Measurements from ENCODE around the gene WDR76.

WDR76 gene

GRCh38 chr15:43912208-43912607 is 85.4 kb downstream of the WDR76 start:
- no peak overlapping the region for H2AFZ ChIP-seq (ENCODE audit: low read depth, low read length)

GRCh38 chr15:43913026-43913780 is 86.4 kb downstream of the WDR76 start:
- Histone ChIP-seq H3K4me1 (ENCODE audit: insufficient read depth, low read length) (no peaks in the 10 kb centered on the region), H3K4me3 (ENCODE audit: low read depth in 1 of 2, low read length in 2 of 2) (no peak overlapping the region), H3K27me3 (ENCODE audit: insufficient read depth, low read length, poor library complexity) (no peaks in the 10 kb centered on the region), H3K79me2 (ENCODE audit: insufficient read depth, low read length) (no peaks in the 10 kb centered on the region), H2AFZ (ENCODE audit: low read depth, low read length) (no peak overlapping the region), H3K27ac (ENCODE audit: low read length) (no peak overlapping the region), H3K4me2 (ENCODE audit: insufficient read depth, low read length) (no peak overlapping the region), H3K9ac (ENCODE audit: low read depth, low read length) (no peak overlapping the region), H4K20me1 (ENCODE audit: insufficient read depth, low read length) (no peaks in the 10 kb centered on the region), H3K36me3 (ENCODE audit: insufficient read depth, low read length) (no peaks in the 10 kb centered on the region), H3K9me3 (ENCODE audit: insufficient read depth, low read length, severe bottlenecking) (no peaks in the 10 kb centered on the region)
- ATAC-seq (ENCODE audit: insufficient read depth, low read depth) (no peak), DNase-seq (no peak)
- TF ChIP-seq, protein P1, sequence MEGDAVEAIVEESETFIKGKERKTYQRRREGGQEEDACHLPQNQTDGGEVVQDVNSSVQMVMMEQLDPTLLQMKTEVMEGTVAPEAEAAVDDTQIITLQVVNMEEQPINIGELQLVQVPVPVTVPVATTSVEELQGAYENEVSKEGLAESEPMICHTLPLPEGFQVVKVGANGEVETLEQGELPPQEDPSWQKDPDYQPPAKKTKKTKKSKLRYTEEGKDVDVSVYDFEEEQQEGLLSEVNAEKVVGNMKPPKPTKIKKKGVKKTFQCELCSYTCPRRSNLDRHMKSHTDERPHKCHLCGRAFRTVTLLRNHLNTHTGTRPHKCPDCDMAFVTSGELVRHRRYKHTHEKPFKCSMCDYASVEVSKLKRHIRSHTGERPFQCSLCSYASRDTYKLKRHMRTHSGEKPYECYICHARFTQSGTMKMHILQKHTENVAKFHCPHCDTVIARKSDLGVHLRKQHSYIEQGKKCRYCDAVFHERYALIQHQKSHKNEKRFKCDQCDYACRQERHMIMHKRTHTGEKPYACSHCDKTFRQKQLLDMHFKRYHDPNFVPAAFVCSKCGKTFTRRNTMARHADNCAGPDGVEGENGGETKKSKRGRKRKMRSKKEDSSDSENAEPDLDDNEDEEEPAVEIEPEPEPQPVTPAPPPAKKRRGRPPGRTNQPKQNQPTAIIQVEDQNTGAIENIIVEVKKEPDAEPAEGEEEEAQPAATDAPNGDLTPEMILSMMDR (IDR thresholded peaks at IDR 0.05; ENCODE audit: borderline replicate concordance, extremely low read depth, low read length, poor library complexity, severe bottlenecking): no peak

More at GRCh38 chr15:43912208-43912607, 85.4 kb downstream of the WDR76 start:
- Histone ChIP-seq H3K9ac (ENCODE audit: low read depth, low read length) (no peak overlapping the region), H3K27ac (ENCODE audit: low read length) (no peak overlapping the region), H3K4me2 (ENCODE audit: insufficient read depth, low read length) (no peak overlapping the region), H3K27me3 (ENCODE audit: insufficient read depth, low read length, poor library complexity) (no peaks in the 10 kb centered on the region), H3K9me3 (ENCODE audit: insufficient read depth, low read length, severe bottlenecking) (no peaks in the 10 kb centered on the region), H3K4me3 (ENCODE audit: low read depth in 1 of 2, low read length in 2 of 2) (no peak overlapping the region), H3K36me3 (ENCODE audit: insufficient read depth, low read length) (no peaks in the 10 kb centered on the region), H3K4me1 (ENCODE audit: insufficient read depth, low read length) (no peaks in the 10 kb centered on the region), H3K79me2 (ENCODE audit: insufficient read depth, low read length) (no peaks in the 10 kb centered on the region), H4K20me1 (ENCODE audit: insufficient read depth, low read length) (no peaks in the 10 kb centered on the region)
- TF ChIP-seq, protein P1 (IDR thresholded peaks at IDR 0.05; ENCODE audit: borderline replicate concordance, extremely low read depth, low read length, poor library complexity, severe bottlenecking): no peak
- TF ChIP-seq EZH2 (IDR thresholded peaks at IDR 0.05; ENCODE audit: borderline replicate concordance, low read depth, low read length, severe bottlenecking): no peak
- ATAC-seq (ENCODE audit: insufficient read depth, low read depth) (no peak), DNase-seq (no peak)

DNA sequence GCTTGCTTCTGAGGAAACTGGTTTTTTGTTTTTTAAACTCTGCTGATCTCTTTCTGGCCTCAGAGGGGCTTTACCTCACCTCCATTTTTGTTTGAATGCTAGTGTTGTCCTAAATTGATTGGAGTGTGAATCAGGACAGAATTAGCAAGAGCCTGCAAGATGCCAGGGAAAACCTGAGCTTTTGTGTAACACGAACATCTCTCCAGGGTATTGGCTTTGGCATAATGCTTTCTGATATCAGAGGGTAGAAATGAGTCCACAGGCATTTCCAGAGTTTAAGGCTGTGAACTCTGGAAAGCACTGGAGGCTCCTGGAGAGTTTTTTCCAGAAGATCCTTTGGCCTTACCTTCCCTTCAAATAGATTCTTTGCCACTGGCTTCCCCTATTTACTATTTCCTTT is 87.1 kb downstream of the WDR76 start:
- DNase-seq: no peak
- no peak overlapping the region for H3K9ac ChIP-seq (ENCODE audit: low read depth, low read length)
- TF ChIP-seq, protein P1 (IDR thresholded peaks at IDR 0.05; ENCODE audit: borderline replicate concordance, extremely low read depth, low read length, poor library complexity, severe bottlenecking): no peak
- no peak for TF ChIP-seq EZH2 (IDR thresholded peaks at IDR 0.05; ENCODE audit: borderline replicate concordance, low read depth, low read length, severe bottlenecking)

More for the DNA sequence above, 87.1 kb downstream of the WDR76 start:
- Histone ChIP-seq H3K27ac (ENCODE audit: low read length) (no peak overlapping the region), H3K4me3 (ENCODE audit: low read depth in 1 of 2, low read length in 2 of 2) (no peak overlapping the region), H4K20me1 (ENCODE audit: insufficient read depth, low read length) (no peaks in the 10 kb centered on the region), H3K79me2 (ENCODE audit: insufficient read depth, low read length) (no peaks in the 10 kb centered on the region), H3K4me1 (ENCODE audit: insufficient read depth, low read length) (no peaks in the 10 kb centered on the region), H3K36me3 (ENCODE audit: insufficient read depth, low read length) (no peaks in the 10 kb centered on the region), H3K4me2 (ENCODE audit: insufficient read depth, low read length) (no peak overlapping the region), H3K27me3 (ENCODE audit: insufficient read depth, low read length, poor library complexity) (no peaks in the 10 kb centered on the region), H2AFZ (ENCODE audit: low read depth, low read length) (no peak overlapping the region), H3K9me3 (ENCODE audit: insufficient read depth, low read length, severe bottlenecking) (no peaks in the 10 kb centered on the region)
- no peak for ATAC-seq (ENCODE audit: insufficient read depth, low read depth)

All from DND-41 (cell line).